ENCODE measurements around the gene KLHDC9.

DNA sequence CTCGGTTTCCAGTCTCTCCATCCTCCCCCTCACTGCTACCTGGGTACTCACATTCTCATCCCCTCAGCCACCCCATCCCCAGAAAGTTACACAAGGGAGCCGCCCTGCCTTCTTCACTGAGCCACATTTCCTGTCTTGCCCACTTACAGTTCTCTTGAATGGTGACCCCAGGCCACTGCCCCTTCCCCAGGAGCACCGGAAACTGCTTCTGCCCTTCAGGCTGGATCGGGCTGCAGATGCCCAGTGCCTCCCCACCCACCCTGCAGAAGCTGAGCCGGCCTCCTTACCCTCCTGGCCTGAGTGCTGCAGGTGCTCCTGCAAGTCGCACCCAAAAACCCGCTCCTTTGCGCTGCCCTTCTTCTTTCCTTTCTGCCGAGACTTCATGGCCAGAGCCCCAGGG is 28.9 kb upstream of the KLHDC9 start:
- TF ChIP-seq EP300 (IDR thresholded peaks at IDR 0.05; ENCODE audit: borderline replicate concordance in 1 of 2, low read depth in 2 of 2, low read length in 2 of 2) (no peak), CHD1 (IDR thresholded peaks at IDR 0.05; ENCODE audit: low read depth, low read length) (no peak)
- TF ChIP-seq, protein P1, sequence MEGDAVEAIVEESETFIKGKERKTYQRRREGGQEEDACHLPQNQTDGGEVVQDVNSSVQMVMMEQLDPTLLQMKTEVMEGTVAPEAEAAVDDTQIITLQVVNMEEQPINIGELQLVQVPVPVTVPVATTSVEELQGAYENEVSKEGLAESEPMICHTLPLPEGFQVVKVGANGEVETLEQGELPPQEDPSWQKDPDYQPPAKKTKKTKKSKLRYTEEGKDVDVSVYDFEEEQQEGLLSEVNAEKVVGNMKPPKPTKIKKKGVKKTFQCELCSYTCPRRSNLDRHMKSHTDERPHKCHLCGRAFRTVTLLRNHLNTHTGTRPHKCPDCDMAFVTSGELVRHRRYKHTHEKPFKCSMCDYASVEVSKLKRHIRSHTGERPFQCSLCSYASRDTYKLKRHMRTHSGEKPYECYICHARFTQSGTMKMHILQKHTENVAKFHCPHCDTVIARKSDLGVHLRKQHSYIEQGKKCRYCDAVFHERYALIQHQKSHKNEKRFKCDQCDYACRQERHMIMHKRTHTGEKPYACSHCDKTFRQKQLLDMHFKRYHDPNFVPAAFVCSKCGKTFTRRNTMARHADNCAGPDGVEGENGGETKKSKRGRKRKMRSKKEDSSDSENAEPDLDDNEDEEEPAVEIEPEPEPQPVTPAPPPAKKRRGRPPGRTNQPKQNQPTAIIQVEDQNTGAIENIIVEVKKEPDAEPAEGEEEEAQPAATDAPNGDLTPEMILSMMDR (IDR thresholded peaks at IDR 0.05; ENCODE audit: control extremely low read depth in 1 of 3, insufficient read depth in 1 of 3, low read depth in 1 of 3, low read length in 3 of 3): no peak
- TF ChIP-seq, protein P2, sequence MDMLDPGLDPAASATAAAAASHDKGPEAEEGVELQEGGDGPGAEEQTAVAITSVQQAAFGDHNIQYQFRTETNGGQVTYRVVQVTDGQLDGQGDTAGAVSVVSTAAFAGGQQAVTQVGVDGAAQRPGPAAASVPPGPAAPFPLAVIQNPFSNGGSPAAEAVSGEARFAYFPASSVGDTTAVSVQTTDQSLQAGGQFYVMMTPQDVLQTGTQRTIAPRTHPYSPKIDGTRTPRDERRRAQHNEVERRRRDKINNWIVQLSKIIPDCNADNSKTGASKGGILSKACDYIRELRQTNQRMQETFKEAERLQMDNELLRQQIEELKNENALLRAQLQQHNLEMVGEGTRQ (IDR thresholded peaks at IDR 0.05; ENCODE audit: low read length): no peak
